GM12873 (cell line): Measurements from ENCODE around the gene PRMT6.

Experiments
- TF ChIP-seq, protein P1 (sequence below): IDR thresholded peaks from 2 replicates; pipeline ENCODE4 v1.5.1; 2012; ENCODE audit warnings: low read depth, mild to moderate bottlenecking, moderate library complexity, low read length, control low read depth; ENCODE audit not compliant: insufficient read depth; ENCODE audit errors: missing control alignments

PRMT6 gene

DNA sequence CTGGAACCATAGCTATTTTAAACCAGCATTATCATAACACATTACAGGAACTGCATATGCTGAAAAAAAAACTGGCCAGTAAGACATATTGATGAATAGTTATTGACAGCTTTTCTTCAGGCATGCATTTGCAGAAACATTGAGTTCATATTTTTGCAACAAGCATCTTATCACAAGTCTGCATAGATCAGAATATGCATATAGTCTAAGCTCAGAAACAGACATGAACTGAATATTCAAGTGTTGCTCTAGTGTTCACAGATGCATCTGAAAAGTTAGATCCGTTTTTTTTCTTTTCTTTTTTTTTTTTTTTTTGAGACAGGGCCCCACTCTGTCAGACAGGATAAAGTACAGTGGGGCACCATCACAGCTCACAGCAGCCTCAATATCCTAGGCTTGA is 22.8 kb downstream of the PRMT6 start:
- TF ChIP-seq, protein P1, sequence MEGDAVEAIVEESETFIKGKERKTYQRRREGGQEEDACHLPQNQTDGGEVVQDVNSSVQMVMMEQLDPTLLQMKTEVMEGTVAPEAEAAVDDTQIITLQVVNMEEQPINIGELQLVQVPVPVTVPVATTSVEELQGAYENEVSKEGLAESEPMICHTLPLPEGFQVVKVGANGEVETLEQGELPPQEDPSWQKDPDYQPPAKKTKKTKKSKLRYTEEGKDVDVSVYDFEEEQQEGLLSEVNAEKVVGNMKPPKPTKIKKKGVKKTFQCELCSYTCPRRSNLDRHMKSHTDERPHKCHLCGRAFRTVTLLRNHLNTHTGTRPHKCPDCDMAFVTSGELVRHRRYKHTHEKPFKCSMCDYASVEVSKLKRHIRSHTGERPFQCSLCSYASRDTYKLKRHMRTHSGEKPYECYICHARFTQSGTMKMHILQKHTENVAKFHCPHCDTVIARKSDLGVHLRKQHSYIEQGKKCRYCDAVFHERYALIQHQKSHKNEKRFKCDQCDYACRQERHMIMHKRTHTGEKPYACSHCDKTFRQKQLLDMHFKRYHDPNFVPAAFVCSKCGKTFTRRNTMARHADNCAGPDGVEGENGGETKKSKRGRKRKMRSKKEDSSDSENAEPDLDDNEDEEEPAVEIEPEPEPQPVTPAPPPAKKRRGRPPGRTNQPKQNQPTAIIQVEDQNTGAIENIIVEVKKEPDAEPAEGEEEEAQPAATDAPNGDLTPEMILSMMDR, result no peak

DNA sequence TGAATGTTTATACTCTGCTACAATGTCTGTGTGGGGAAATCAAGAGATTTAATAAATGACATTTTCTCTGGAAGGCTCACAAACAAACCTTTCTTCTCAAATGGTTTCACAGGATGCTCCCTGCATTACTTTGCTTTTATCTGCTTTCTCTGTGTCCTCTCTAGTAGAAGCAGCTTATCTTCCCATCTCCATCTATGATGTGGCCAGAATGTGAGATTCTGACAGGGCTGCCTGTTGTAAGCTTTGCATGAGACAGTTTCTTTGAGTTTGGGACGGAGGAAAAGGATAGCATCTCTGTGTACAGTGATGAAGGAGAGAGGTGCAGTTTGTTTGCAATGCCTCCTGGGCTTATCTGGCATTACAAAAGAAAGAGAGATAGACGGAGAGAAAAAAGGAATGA is 24.6 kb downstream of the PRMT6 start:
- TF ChIP-seq, protein P1, result no peak

DNA sequence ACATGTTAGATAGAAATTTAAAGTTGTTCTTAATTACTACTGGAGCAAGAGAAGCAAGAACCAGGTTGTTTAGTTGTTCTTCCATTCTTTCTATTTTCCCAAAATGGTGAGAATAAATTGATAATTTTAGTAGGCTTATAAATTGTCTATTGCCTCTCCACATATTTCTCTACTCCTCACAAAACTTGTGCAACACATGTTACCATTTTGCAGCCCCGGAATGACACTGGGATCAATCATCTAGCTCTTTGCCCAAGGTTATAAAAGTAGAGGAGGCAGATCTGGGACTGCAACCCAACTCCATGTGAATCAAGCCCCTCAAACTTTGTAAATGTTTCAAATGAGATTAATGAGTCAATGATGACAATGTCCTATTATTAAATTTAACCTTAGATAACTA is 34.9 kb downstream of the PRMT6 start:
- TF ChIP-seq, protein P1, result no peak

DNA sequence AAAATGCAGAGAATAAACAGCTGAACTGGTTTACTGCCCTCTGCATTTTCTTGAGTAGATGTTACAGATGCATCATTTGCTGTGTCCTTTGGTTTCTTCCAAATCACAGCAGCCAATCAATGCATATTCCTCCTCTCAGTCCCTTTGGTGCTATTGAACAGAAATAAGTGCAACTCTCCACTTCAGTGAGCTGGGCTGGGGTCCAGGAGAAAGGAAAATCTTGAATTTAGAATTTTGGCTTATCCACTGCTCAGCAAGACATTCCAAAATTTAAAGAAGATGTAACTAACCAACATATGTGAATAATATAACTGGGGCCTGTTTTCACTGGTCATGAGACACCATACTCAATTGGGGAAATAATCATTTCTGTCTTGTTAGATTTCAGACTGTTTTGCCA is 39.2 kb downstream of the PRMT6 start:
- TF ChIP-seq, protein P1, result no peak

DNA sequence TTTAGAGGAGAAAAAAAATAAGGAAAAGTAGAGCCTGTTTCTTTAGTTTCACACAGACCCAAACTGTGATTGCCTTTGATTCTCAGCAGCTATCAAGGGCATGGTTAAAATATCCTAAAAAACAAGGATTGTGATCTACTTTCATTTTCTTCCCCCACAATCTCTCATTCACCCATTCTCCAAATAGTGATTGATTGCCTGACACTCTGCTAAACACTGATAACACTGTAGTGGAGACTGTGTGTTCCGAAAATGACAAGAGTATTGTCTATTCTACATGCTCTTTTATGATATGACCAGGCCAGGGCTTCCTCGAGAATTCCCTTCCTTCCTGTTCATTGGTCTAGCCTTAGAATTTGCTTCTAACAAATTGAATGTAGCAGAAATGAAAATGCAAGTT is 40.2 kb downstream of the PRMT6 start:
- TF ChIP-seq, protein P1, result no peak

DNA sequence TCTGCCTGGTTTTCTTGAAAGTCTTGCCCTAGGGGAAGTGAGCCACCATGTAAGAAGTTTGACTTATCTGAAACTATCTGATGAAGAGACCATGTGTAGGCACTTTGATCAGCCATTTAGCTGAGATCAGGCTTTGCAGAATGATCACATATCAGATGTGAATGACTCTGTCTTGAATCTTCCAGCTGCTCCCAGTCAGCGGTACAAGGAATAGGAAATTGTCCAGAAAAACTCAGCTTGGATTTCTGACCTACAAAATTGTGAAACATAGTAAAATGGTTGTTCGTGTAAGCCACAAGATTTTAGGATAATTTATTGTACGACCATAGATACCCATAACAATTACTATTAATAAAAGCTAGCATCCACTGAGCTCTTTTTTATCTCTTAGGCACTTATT is 42.5 kb downstream of the PRMT6 start:
- TF ChIP-seq, protein P1, result no peak

DNA sequence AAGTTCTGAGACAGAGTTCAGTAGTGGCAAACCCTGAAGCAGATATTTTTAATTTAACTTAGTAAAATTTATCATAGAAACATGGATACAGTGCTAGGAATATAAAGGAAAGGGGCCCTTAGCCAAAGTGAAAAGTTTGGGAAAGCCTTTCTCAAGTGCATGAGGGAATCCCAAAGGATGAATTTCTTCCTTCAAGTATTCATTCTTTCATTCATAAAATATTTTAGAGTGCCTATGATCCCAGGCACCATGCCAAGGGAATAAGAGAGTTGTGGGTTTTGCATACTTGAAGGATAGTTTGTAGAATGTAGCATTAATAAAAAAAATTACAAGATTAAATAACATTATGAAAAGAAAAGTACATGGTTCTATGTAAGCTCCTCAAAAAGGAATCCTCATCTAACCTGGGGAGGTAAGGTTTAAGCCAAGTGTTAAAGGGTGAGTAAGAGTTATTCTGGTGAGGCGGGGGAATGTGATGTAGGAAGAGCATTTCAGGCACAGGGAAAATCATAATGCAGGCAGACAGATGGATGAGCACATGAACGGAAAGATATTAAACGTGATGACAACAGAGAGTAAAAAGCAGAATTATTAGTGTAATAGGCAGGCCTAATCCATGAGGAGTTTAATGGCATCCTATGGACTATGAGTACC is 44.0 kb downstream of the PRMT6 start:
- TF ChIP-seq, protein P1, result no peak
